HG02759 (cell line): ENCODE data around the gene MUC4.
"Not testable (repeated sequence)": the region's sequence is repeated elsewhere in the genome, so short reads cannot be mapped to it uniquely, and the experiment has no call there.

Experiments used
- ATAC-seq: cut with Tn5 transposase; IDR thresholded peaks from one replicate; pipeline ENCODE4 v1.9.1; 2021; ENCODE audit warnings: mild to moderate bottlenecking, moderate library complexity; ENCODE audit not compliant: unreplicated experiment

The MUC4 gene

GRCh38 chr3:195763076-195763830 lies 48.5 kb downstream of the MUC4 start:
- ATAC-seq: no peak

- ATAC-seq: no peak
These were observed 49.1 kb downstream of the MUC4 start for GRCh38 chr3:195762611-195763010.

GRCh38 chr3:195762249-195762585 lies 49.5 kb downstream of the MUC4 start:
- no peak for ATAC-seq

- ATAC-seq: no peak
These were observed 50.0 kb downstream of the MUC4 start for GRCh38 chr3:195761567-195762248.

GRCh38 chr3:195761123-195761566 lies 50.6 kb downstream of the MUC4 start:
- no peak for ATAC-seq

- ATAC-seq: no peak
These were observed 51.2 kb downstream of the MUC4 start for GRCh38 chr3:195760345-195761122.

GRCh38 chr3:195758721-195759353 lies 52.9 kb downstream of the MUC4 start:
- ATAC-seq: no peak

- no peak for ATAC-seq
These were observed 53.9 kb downstream of the MUC4 start for GRCh38 chr3:195757827-195758226.

- ATAC-seq: no peak
These were observed 54.3 kb downstream of the MUC4 start for GRCh38 chr3:195757438-195757770.

- no peak for ATAC-seq
These were observed 55.7 kb downstream of the MUC4 start for GRCh38 chr3:195755791-195756676.

- no peak for ATAC-seq
These were observed 56.3 kb downstream of the MUC4 start for GRCh38 chr3:195755391-195755790.

GRCh38 chr3:195754906-195755305 lies 56.8 kb downstream of the MUC4 start:
- no peak for ATAC-seq

- no peak for ATAC-seq
These were observed 57.6 kb downstream of the MUC4 start for GRCh38 chr3:195754141-195754540.

GRCh38 chr3:195753581-195753980 lies 58.1 kb downstream of the MUC4 start:
- ATAC-seq: no peak

- ATAC-seq: no peak
These were observed 59.0 kb downstream of the MUC4 start for GRCh38 chr3:195752546-195753331.

- ATAC-seq: no peak
These were observed 59.7 kb downstream of the MUC4 start for GRCh38 chr3:195752066-195752465.

- no peak for ATAC-seq
These were observed 60.2 kb downstream of the MUC4 start for GRCh38 chr3:195751560-195751959.

- ATAC-seq: no peak
These were observed 60.8 kb downstream of the MUC4 start for GRCh38 chr3:195750797-195751520.

GRCh38 chr3:195749101-195749500 lies 62.6 kb downstream of the MUC4 start:
- ATAC-seq: not testable (repeated sequence)
